Stimulated activated effector memory CD8-positive, alpha-beta T cell treated with anti-CD3 and anti-CD28 coated beads, Interleukin-12 subunit alpha, Interleukin-12 subunit beta, amount 100 ng/mL, for 72 hours (primary cell): ENCODE measurements around the gene HES3.

Experiments used
- ATAC-seq: fragments of 150-1000 bp; cut with Tn5 transposase; 2 replicates; pipeline ENCODE4 v1.10.0; 2021
- DNase-seq, 2 donors: peaks; one replicate each; pipeline ENCODE4 v3.0.0; 2021 to 2022; ENCODE audit warnings: low spot score in 2 of 2
- H3K27ac Mint-ChIP-seq: one replicate; pipeline ENCODE4 v1.8.0; 2022; ENCODE audit warnings: mild to moderate bottlenecking, mixed read lengths
- H3K36me3 Mint-ChIP-seq: one replicate; pipeline ENCODE4 v1.8.0; 2022; ENCODE audit warnings: mild to moderate bottlenecking, mixed read lengths
- H3K4me1 Mint-ChIP-seq: one replicate; pipeline ENCODE4 v1.8.0; 2022; ENCODE audit warnings: mixed read lengths
- H3K4me3 Mint-ChIP-seq: one replicate; pipeline ENCODE4 v1.8.0; 2022; ENCODE audit warnings: mild to moderate bottlenecking, mixed read lengths
- H3K9me3 Mint-ChIP-seq: one replicate; pipeline ENCODE4 v1.8.0; 2022; ENCODE audit warnings: mixed read lengths

The HES3 gene

GRCh38 chr1:6274622-6275139 is 30.7 kb downstream of the HES3 start:
- ATAC-seq (no peak), DNase-seq (no peak)
- H3K36me3 Mint-ChIP-seq = no peaks in the 10 kb centered on the region
- no peak overlapping the region for H3K27ac Mint-ChIP-seq
- H3K4me3 Mint-ChIP-seq = no peak overlapping the region
- H3K9me3 Mint-ChIP-seq = no peaks in the 10 kb centered on the region
- peaks cover 5% of the 10 kb centered on the region for H3K4me1 Mint-ChIP-seq

DNA sequence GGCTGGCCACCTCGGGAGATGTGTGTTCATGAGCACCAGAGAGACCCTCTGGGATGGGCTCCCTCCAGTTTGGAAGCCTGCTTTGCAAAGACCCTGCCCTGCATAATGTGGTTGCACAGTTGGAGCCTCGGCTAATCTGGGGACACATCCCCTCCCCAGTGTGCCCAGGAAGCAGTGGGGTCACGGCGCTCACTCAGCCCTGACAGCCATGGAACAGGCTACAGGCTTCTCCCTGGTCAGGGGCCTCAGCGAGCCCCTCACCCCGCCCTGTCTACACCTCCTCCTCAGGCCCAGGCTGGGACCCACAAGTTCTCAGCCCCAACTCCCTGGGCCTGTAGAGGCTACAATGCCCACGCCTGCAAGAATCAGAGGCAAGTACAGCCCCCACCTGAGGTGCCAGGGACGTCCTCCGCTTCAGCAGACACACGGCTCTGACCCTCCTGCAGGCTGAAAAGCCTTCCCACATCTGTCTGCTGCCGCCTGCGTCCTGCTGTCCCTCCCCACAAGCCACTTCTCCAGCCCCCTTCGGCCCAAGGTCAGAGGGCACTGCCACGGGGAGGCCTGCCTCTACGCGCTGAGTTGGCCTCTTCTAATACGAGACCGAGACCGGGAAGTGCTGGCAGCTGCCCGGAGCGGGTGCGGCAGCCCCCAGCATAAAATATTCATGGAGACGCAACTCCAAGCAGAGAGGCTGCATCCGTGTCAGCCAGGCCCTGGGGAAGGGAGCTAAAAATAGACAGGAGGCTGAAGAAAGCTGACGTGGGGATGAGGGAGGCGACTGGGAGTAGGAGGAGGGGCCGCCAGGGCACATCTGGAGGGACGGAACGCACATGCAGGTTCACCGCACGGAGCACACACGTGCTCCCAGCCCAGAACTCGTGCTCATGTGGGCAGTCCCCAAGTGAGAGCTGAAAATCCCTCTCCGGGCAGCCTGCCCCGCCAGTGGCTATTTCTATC is 32.1 kb downstream of the HES3 start:
- Mint-ChIP-seq H3K4me1 (peaks cover 5% of the 10 kb centered on the region), H3K36me3 (no peaks in the 10 kb centered on the region), H3K9me3 (no peaks in the 10 kb centered on the region), H3K27ac (peak overlapping the region; percentile 58), H3K4me3 (no peak overlapping the region)
- ATAC-seq (no peak), DNase-seq (no peak)

GRCh38 chr1:6276811-6277555 is 33.0 kb downstream of the HES3 start:
- Mint-ChIP-seq H3K4me1 (peaks cover 5% of the 10 kb centered on the region), H3K36me3 (no peaks in the 10 kb centered on the region), H3K4me3 (no peak overlapping the region), H3K9me3 (no peaks in the 10 kb centered on the region), H3K27ac (no peak overlapping the region)
- ATAC-seq = no peak
- DNase-seq = no peak

DNA sequence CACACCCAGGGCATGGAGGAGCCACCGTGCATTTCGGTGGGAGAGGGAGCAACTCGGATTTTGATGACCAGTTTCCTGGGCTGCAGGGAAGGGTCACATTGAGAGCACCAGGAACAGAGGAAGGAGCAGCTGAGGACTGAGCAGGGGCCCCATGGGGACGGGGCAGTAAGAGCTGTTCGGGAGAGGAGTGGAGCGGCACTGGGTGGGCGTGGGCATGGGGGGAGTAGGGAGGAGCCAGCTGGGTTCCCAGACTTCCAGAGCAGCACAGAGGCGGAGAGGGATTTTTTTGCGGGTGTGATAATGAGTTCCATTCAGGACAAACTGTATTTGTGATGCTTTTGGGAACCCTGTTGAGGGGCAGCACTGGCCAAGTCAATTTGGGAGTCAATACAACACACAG is 34.3 kb downstream of the HES3 start:
- Mint-ChIP-seq H3K36me3 (no peaks in the 10 kb centered on the region), H3K4me1 (peaks cover 5% of the 10 kb centered on the region), H3K4me3 (no peak overlapping the region), H3K27ac (peak overlapping the region; percentile 68), H3K9me3 (no peaks in the 10 kb centered on the region)
- DNase-seq (no peak), ATAC-seq (no peak)

GRCh38 chr1:6279066-6279465 is 35.1 kb downstream of the HES3 start:
- Mint-ChIP-seq H3K36me3 (no peaks in the 10 kb centered on the region), H3K9me3 (no peaks in the 10 kb centered on the region), H3K27ac (peak overlapping the region; percentile 68), H3K4me3 (no peak overlapping the region), H3K4me1 (peaks cover 5% of the 10 kb centered on the region)
- DNase-seq (no peak), ATAC-seq (no peak)

- Mint-ChIP-seq H3K4me3 (no peak overlapping the region), H3K36me3 (no peaks in the 10 kb centered on the region), H3K9me3 (no peaks in the 10 kb centered on the region), H3K27ac (no peak overlapping the region), H3K4me1 (peaks cover 5% of the 10 kb centered on the region)
- ATAC-seq (no peak), DNase-seq (no peak)
Measured at GRCh38 chr1:6279613-6280383, 35.8 kb downstream of the HES3 start.

GRCh38 chr1:6280761-6281451 is 36.9 kb downstream of the HES3 start:
- H3K27ac Mint-ChIP-seq = no peak overlapping the region
- H3K4me1 Mint-ChIP-seq = peaks cover 5% of the 10 kb centered on the region
- no peaks in the 10 kb centered on the region for H3K9me3 Mint-ChIP-seq
- no peaks in the 10 kb centered on the region for H3K36me3 Mint-ChIP-seq
- ATAC-seq (no peak), DNase-seq (no peak)
- no peak overlapping the region for H3K4me3 Mint-ChIP-seq

GRCh38 chr1:6281511-6282402 is 37.8 kb downstream of the HES3 start:
- Mint-ChIP-seq H3K4me3 (no peak overlapping the region), H3K4me1 (peaks cover 5% of the 10 kb centered on the region)
- no peak for DNase-seq

GRCh38 chr1:6282577-6283270 is 38.7 kb downstream of the HES3 start:
- DNase-seq = no peak
- H3K36me3 Mint-ChIP-seq = no peaks in the 10 kb centered on the region
- peaks cover 5% of the 10 kb centered on the region for H3K4me1 Mint-ChIP-seq
- no peak for ATAC-seq
- H3K27ac Mint-ChIP-seq = no peak overlapping the region
- no peaks in the 10 kb centered on the region for H3K9me3 Mint-ChIP-seq
- H3K4me3 Mint-ChIP-seq = no peak overlapping the region

More at GRCh38 chr1:6281511-6282402, 37.8 kb downstream of the HES3 start:
- no peak overlapping the region for H3K27ac Mint-ChIP-seq
- no peak for ATAC-seq
- H3K36me3 Mint-ChIP-seq = no peaks in the 10 kb centered on the region
- H3K9me3 Mint-ChIP-seq = no peaks in the 10 kb centered on the region

- H3K4me1 Mint-ChIP-seq = no peaks in the 10 kb centered on the region
- ATAC-seq (no peak), DNase-seq (no peak)
- H3K4me3 Mint-ChIP-seq = no peak overlapping the region
- H3K27ac Mint-ChIP-seq = peak overlapping the region; percentile 9
- no peaks in the 10 kb centered on the region for H3K9me3 Mint-ChIP-seq
- no peaks in the 10 kb centered on the region for H3K36me3 Mint-ChIP-seq
Measured at GRCh38 chr1:6285336-6285735, 41.4 kb downstream of the HES3 start.

DNA sequence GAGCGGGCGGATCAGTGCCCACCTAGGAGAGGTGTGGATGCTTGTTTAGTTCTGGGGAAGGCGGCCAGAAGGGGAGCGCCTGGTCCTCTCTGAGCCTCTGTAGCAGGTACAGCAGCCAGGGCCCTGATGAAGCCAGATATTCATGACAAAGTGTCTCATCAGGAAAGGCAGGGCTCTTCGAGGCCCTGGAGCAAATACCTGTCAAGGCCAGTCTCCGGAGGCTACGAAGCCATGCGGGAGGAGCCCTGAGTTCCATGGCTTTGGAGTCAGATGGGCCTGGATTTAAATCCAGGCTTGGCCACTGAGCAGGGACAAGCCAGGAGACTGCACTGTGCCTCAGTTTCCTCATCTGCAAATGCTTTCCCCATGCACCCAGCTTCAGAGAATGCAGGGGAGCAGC is 42.3 kb downstream of the HES3 start:
- DNase-seq = no peak
- H3K4me1 Mint-ChIP-seq = no peaks in the 10 kb centered on the region
- H3K9me3 Mint-ChIP-seq = no peaks in the 10 kb centered on the region
- H3K4me3 Mint-ChIP-seq = no peak overlapping the region
- no peak for ATAC-seq
- no peak overlapping the region for H3K27ac Mint-ChIP-seq
- no peaks in the 10 kb centered on the region for H3K36me3 Mint-ChIP-seq

DNA sequence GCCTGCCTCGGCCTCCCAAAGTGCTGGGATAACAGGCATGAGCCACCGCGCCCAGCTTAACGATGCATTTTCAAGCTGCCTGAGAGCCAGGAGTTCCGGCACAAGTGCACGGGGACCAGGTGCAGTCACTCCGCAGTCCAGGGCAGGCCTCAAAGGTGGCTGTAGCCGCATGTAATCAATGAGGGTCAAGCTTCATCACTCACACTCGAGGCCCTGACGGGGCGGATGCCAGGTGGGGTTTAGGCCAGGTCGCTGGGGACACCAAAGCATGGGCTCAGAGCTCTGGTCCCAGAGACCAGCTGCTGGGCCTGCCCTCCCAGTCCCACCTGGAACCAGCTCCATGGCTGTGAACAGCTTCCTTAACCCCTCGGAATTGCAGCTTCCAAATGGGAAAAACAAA is 43.0 kb downstream of the HES3 start:
- Mint-ChIP-seq H3K36me3 (no peaks in the 10 kb centered on the region), H3K27ac (no peak overlapping the region), H3K9me3 (no peaks in the 10 kb centered on the region), H3K4me3 (no peak overlapping the region), H3K4me1 (no peaks in the 10 kb centered on the region)
- DNase-seq = no peak
- no peak for ATAC-seq

DNA sequence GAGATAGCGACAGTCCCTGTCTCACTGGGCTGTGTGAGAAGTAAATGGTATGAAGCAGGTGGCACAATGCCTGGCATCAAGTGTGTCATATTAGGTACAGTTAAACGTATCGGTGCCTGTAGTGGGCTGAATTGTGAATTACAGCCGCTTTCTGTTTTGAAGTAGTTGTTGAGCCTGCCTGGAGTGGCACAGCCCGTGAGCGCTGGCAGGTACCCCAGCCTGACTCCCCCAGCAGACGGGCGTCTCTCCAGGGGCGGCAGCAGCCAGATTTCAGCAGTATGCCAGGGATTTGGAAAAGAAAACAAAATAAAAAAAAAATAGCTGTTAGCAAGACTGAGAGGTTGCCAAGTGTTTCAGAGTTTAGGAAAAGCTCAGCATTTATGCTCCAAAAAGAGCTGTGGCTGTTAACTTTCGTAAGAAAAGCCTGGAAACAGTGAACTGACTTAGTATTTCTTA is 43.5 kb downstream of the HES3 start:
- no peak overlapping the region for H3K4me3 Mint-ChIP-seq
- no peak for DNase-seq
- H3K36me3 Mint-ChIP-seq = no peaks in the 10 kb centered on the region
- no peaks in the 10 kb centered on the region for H3K9me3 Mint-ChIP-seq
- no peak for ATAC-seq
- no peaks in the 10 kb centered on the region for H3K4me1 Mint-ChIP-seq
- H3K27ac Mint-ChIP-seq = no peak overlapping the region
